K562 (cell line): Measurements from ENCODE around the gene HAPSTR1. TPM values are rescaled to one million over a fixed set of nuclear protein-coding genes. Genes with fewer than 3 reads are reported as not detected.

ENCODE experiments used
- BACH1 ChIP-seq: fragments of 200-800 bp; sonication (Bioruptor generic); IDR thresholded peaks from 2 replicates; pipeline ENCODE4 v1.6.1; 2016; ENCODE audit warnings: missing genetic modification characterization, missing compliant biosample characterization
- CBFB ChIP-seq: sonication (generic); formaldehyde crosslinking; IDR thresholded peaks from 2 replicates; pipeline ENCODE4 v1.4.0; 2020; ENCODE audit warnings: mild to moderate bottlenecking, missing genetic modification reagents
- DACH1 ChIP-seq: fragments of 450-650 bp; IDR thresholded peaks from 2 replicates; pipeline ENCODE4 v1.6.1; 2018; ENCODE audit not compliant: partially characterized antibody
- E4F1 ChIP-seq: fragments of 250-450 bp; sonication (Bioruptor Pico); IDR thresholded peaks from 2 replicates; pipeline ENCODE4 v1.5.0; 2021; ENCODE audit warnings: mild to moderate bottlenecking, borderline replicate concordance
- EP400 ChIP-seq: fragments of 450-650 bp; IDR thresholded peaks from 2 replicates; pipeline ENCODE4 v1.6.1; 2017; ENCODE audit warnings: antibody characterized with exemption, mild to moderate bottlenecking, moderate library complexity
- HMGN3 ChIP-seq: IDR thresholded peaks from 2 replicates; pipeline ENCODE4 v1.6.1; 2011; ENCODE audit warnings: borderline replicate concordance, low read depth, mild to moderate bottlenecking, mixed read lengths, low read length; ENCODE audit not compliant: insufficient read length; ENCODE audit errors: extremely low read depth
- KDM2B ChIP-seq: fragments of 250-450 bp; sonication (Bioruptor Pico); IDR thresholded peaks from 2 replicates; pipeline ENCODE4 v1.8.0; 2021; ENCODE audit warnings: mild to moderate bottlenecking, moderate library complexity
- KLF6 ChIP-seq: fragments of 250-450 bp; sonication (Bioruptor Pico); IDR thresholded peaks from 2 replicates; pipeline ENCODE4 v1.4.0; 2020; ENCODE audit warnings: mild to moderate bottlenecking, moderate library complexity, borderline replicate concordance
- MAFK ChIP-seq: IDR thresholded peaks from 2 replicates; pipeline ENCODE4 v1.6.1; 2011; ENCODE audit warnings: low read length, improper control_type of control experiment
- NFE2L1 ChIP-seq: fragments of 450-650 bp; IDR thresholded peaks from 2 replicates; pipeline ENCODE4 v1.6.1; 2016; ENCODE audit warnings: missing genetic modification characterization, low read depth, mild to moderate bottlenecking, missing compliant biosample characterization, moderate library complexity, borderline replicate concordance
- RBBP5 ChIP-seq: fragments of 200-600 bp; sonication (generic); IDR thresholded peaks from 2 replicates; pipeline ENCODE4 v1.6.1; 2012; ENCODE audit warnings: borderline replicate concordance, mild to moderate bottlenecking, low read length, control low read depth, inconsistent platforms; ENCODE audit not compliant: insufficient read depth, poor library complexity, severe bottlenecking
- SRSF1 ChIP-seq: fragments of 200-400 bp; formaldehyde crosslinking; IDR thresholded peaks from 2 replicates; pipeline ENCODE4 v1.6.1; 2017; ENCODE audit warnings: mild to moderate bottlenecking, low read depth, low read length, moderate library complexity
- TEAD1 ChIP-seq, 2 experiments: fragments of 450-650 bp in 1 of 2; sonication (generic) in 1 of 2; formaldehyde crosslinking; IDR thresholded peaks; 2 replicates each; pipeline versions ENCODE4 v1.4.0 to v1.8.0; 2020 to 2022; ENCODE audit warnings: mild to moderate bottlenecking in 2 of 2, missing genetic modification reagents in 1 of 2
- ZNF121 ChIP-seq: sonication (generic); formaldehyde crosslinking; conservative IDR thresholded peaks from 2 replicates; pipeline ENCODE4 v1.8.0; 2022; ENCODE audit warnings: missing genetic modification reagents
- ZNF431 ChIP-seq: sonication (generic); formaldehyde crosslinking; IDR thresholded peaks from 2 replicates; pipeline ENCODE4 v1.8.0; 2022; ENCODE audit warnings: mild to moderate bottlenecking, missing genetic modification reagents
- polyA plus RNA-seq, 8 experiments: library from polyadenylated mRNA; depleted of rRNA in 4 of 8; stranded (reverse) in 5 of 8; unstranded in 3 of 8; fragments of >200 nt; fragmentation: Nextera tagmentation in 2 of 8; fragmentation: Illumina TruSeq in 1 of 8; extraction: Ambion mirVana in 2 of 8; extraction: Trizol in 1 of 8; gene quantifications; 2 replicates each; pipeline versions ENCODE4 v1.2.1 to v1.2.3, GENCODE V29; 2011 to 2014; ENCODE audit warnings: inconsistent platforms in 1 of 8, missing spikeins in 1 of 8
- total RNA-seq, 7 experiments: library from RNA; depleted of rRNA in 6 of 7; stranded (reverse); fragments of >200 nt in 6 of 7; fragmentation: Illumina TruSeq in 2 of 7; extraction: Trizol in 2 of 7; gene quantifications; 2 replicates each; pipeline versions ENCODE4 v1.2.1 to v1.2.3, GENCODE V29; 2011 to 2021; ENCODE audit warnings: low replicate concordance in 1 of 7
- TF ChIP-seq, protein P1 (sequence below): fragments of 250-450 bp; sonication (Bioruptor Pico); IDR thresholded peaks from 2 replicates; pipeline ENCODE4 v1.4.0; 2020; ENCODE audit warnings: mild to moderate bottlenecking, moderate library complexity, borderline replicate concordance
- TF ChIP-seq, protein P2 (sequence below): sonication (generic); formaldehyde crosslinking; IDR thresholded peaks from 2 replicates; pipeline ENCODE4 v1.8.0; 2022; ENCODE audit warnings: missing genetic modification reagents, mild to moderate bottlenecking, moderate library complexity, borderline replicate concordance
- TF ChIP-seq, protein P3 (sequence below): fragments of 250-450 bp; sonication (Bioruptor Pico); IDR thresholded peaks from 2 replicates; pipeline ENCODE4 v1.4.0; 2020; ENCODE audit warnings: mild to moderate bottlenecking

The HAPSTR1 gene
- total and polyA plus RNA-seq, 9 of the 15 experiments (the other 6 are each of a cell fraction or from before 2014, with no cell fraction given), result 10.8 to 67.9 (median 36.5) TPM

- TF ChIP-seq, protein P1, sequence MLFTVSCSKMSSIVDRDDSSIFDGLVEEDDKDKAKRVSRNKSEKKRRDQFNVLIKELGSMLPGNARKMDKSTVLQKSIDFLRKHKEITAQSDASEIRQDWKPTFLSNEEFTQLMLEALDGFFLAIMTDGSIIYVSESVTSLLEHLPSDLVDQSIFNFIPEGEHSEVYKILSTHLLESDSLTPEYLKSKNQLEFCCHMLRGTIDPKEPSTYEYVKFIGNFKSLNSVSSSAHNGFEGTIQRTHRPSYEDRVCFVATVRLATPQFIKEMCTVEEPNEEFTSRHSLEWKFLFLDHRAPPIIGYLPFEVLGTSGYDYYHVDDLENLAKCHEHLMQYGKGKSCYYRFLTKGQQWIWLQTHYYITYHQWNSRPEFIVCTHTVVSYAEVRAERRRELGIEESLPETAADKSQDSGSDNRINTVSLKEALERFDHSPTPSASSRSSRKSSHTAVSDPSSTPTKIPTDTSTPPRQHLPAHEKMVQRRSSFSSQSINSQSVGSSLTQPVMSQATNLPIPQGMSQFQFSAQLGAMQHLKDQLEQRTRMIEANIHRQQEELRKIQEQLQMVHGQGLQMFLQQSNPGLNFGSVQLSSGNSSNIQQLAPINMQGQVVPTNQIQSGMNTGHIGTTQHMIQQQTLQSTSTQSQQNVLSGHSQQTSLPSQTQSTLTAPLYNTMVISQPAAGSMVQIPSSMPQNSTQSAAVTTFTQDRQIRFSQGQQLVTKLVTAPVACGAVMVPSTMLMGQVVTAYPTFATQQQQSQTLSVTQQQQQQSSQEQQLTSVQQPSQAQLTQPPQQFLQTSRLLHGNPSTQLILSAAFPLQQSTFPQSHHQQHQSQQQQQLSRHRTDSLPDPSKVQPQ (CRISPR knock-in tag), result no peak
- peak; percentile 92; the same call in 1 of the 2 replicates for TF ChIP-seq KLF6 (CRISPR knock-in tag)
- TF ChIP-seq, protein P2, sequence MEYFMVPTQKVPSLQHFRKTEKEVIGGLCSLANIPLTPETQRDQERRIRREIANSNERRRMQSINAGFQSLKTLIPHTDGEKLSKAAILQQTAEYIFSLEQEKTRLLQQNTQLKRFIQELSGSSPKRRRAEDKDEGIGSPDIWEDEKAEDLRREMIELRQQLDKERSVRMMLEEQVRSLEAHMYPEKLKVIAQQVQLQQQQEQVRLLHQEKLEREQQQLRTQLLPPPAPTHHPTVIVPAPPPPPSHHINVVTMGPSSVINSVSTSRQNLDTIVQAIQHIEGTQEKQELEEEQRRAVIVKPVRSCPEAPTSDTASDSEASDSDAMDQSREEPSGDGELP (CRISPR knock-in tag), result peak; percentile 65
- peak; percentile 20; the same call in 1 of the 2 replicates for TF ChIP-seq MAFK
- no peak for TF ChIP-seq BACH1
- TF ChIP-seq E4F1 (CRISPR knock-in tag), result no peak
- TF ChIP-seq TEAD1 (CRISPR knock-in tag; IDR thresholded peaks at IDR 0.05), result peak in 1 of 2 experiments; percentile 30; a peak in 1 of 4 replicates
- TF ChIP-seq NFE2L1 (tag), result no peak
- TF ChIP-seq KDM2B (CRISPR knock-in tag), result 0 out of 2 replicates have a peak, but pooled peaks have one; percentile 60
- no peak for TF ChIP-seq SRSF1
- peak; percentile 43 for TF ChIP-seq HMGN3
- peak; percentile 47; the same call in 1 of the 2 replicates for TF ChIP-seq ZNF431 (CRISPR knock-in tag)
- peak; percentile 29 for TF ChIP-seq RBBP5
- TF ChIP-seq ZNF121 (CRISPR knock-in tag), result peak; percentile 96
- no peak for TF ChIP-seq DACH1
- TF ChIP-seq, protein P3, sequence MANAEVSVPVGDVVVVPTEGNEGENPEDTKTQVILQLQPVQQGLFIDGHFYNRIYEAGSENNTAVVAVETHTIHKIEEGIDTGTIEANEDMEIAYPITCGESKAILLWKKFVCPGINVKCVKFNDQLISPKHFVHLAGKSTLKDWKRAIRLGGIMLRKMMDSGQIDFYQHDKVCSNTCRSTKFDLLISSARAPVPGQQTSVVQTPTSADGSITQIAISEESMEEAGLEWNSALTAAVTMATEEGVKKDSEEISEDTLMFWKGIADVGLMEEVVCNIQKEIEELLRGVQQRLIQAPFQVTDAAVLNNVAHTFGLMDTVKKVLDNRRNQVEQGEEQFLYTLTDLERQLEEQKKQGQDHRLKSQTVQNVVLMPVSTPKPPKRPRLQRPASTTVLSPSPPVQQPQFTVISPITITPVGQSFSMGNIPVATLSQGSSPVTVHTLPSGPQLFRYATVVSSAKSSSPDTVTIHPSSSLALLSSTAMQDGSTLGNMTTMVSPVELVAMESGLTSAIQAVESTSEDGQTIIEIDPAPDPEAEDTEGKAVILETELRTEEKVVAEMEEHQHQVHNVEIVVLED (CRISPR knock-in tag), result peak; percentile 49
- TF ChIP-seq EP400, result peak; percentile 74
- no peak for TF ChIP-seq CBFB (CRISPR knock-in tag)
Observed at GRCh38 chr16:9090960-9091866, at the start of gene HAPSTR1 (continued).
